PC-3 (cell line): ENCODE data around the gene PODXL2.

Source experiments
- CTCF ChIP-seq: fragments of 300-600 bp; sonication (generic); conservative IDR thresholded peaks from 2 replicates; pipeline ENCODE4 v1.5.1; 2017; ENCODE audit warnings: antibody characterized with exemption, low read depth, mild to moderate bottlenecking, low read length
- EZH2 ChIP-seq: fragments of 300-600 bp; sonication (generic); IDR thresholded peaks from one replicate; pipeline ENCODE4 v1.6.1; 2017; ENCODE audit warnings: antibody characterized with exemption, mild to moderate bottlenecking, low read length; ENCODE audit not compliant: unreplicated experiment
- EZH2phosphoT487 ChIP-seq: fragments of 300-600 bp; sonication (generic); IDR thresholded peaks from 2 replicates; pipeline ENCODE4 v1.6.1; 2018; ENCODE audit warnings: mild to moderate bottlenecking, antibody characterized with exemption, low read length, borderline replicate concordance

DNA sequence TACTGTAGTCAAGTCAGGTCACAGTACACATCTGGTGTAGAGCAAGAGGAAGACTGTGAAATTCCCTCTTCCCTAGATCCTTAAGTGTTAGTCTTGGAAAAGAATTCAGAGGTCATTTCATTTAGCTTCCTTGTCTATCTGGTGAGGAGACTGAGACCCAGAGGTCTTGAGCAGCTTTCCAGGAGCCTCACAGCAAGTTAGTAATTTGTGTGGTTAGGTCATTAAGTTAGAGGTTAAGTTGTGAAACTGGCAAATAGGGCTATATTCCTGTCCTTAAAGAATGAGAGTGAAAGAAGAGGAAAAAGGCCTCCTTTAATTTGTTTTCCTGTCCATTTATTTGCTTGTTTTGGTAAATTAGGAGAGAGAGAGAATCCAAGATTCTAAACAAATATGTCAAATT, 9.0 kb downstream of the PODXL2 start:
- TF ChIP-seq CTCF (no peak), EZH2 (no peak), EZH2phosphoT487 (no peak)
